Ascending aorta (tissue), 2 donors: Measurements from ENCODE around the gene CCDC197. TPM values are rescaled to one million over a fixed set of nuclear protein-coding genes. Genes with fewer than 3 reads are reported as not detected.

ENCODE experiments used
- DNase-seq, 2 donors: peaks; one replicate each; pipeline ENCODE4 v3.0.0-alpha.2; 2019; ENCODE audit warnings: low spot score in 2 of 2
- H3K27ac ChIP-seq, 2 donors: fragments of 200-600 bp; sonication (generic); one replicate each; pipeline ENCODE4 v1.5.1; 2016 to 2017; ENCODE audit warnings: mild to moderate bottlenecking in 1 of 2
- H3K27me3 ChIP-seq: fragments of 200-600 bp; sonication (generic); one replicate; pipeline ENCODE4 v1.5.1; 2017
- H3K36me3 ChIP-seq, 2 donors: fragments of 200-600 bp; sonication (generic); one replicate each; pipeline ENCODE4 v1.5.1; 2016
- H3K4me1 ChIP-seq, 2 donors: fragments of 200-600 bp; sonication (generic); one replicate each; pipeline ENCODE4 v1.5.1; 2016 to 2017; ENCODE audit warnings: mild to moderate bottlenecking in 1 of 2
- H3K4me3 ChIP-seq, 2 donors: fragments of 200-600 bp; sonication (generic); one replicate each; pipeline ENCODE4 v1.5.1; 2016 to 2017; ENCODE audit warnings: mild to moderate bottlenecking in 1 of 2
- H3K9me3 ChIP-seq, 2 donors: fragments of 200-600 bp; sonication (generic); one replicate each; pipeline ENCODE4 v1.5.1; 2016
- intact Hi-C: fragments of 100-400 bp; cut with DNase I; formaldehyde crosslinking; loops from one replicate; pipeline ENCODE4 v1.15.1; 2023
- total RNA-seq: library from RNA; depleted of rRNA; stranded (reverse); fragments of >200 nt; gene quantifications from one replicate; pipeline ENCODE4 v1.1.0, GENCODE V29; 2016
- TF ChIP-seq, protein P1 (sequence below), 3 experiments: fragments of 200-600 bp in 2 of 3; fragments of 450-650 bp in 1 of 3; sonication (generic) in 2 of 3; IDR thresholded peaks; one replicate each; pipeline ENCODE4 v1.5.1; 2016 to 2019; ENCODE audit warnings: antibody characterized with exemption in 3 of 3, mild to moderate bottlenecking in 1 of 3, moderate library complexity in 1 of 3

The CCDC197 gene
- not detected for total RNA-seq

GRCh38 chr14:93997082-93997481 is at the start of gene CCDC197:
CCDC197 (plus strand) TSS chr14:93997301; CDS start chr14:93998132, 831 bp downstream.
- Histone ChIP-seq H3K27me3 (no peaks in the 10 kb centered on the region), H3K4me3 (peak within 1 kb of the TSS; percentile 9 to 55), H3K9me3 (no peaks in the 10 kb centered on the region), H3K4me1 (peaks cover 9 to 30% of the 10 kb centered on the region in 2 donors), H3K27ac (peak within 1 kb of the TSS; percentile 96 to 97), H3K36me3 (no peaks in the 10 kb centered on the region)
- DNase-seq, result no peak
- intact Hi-C loops, result no loop called here
- TF ChIP-seq, protein P1, sequence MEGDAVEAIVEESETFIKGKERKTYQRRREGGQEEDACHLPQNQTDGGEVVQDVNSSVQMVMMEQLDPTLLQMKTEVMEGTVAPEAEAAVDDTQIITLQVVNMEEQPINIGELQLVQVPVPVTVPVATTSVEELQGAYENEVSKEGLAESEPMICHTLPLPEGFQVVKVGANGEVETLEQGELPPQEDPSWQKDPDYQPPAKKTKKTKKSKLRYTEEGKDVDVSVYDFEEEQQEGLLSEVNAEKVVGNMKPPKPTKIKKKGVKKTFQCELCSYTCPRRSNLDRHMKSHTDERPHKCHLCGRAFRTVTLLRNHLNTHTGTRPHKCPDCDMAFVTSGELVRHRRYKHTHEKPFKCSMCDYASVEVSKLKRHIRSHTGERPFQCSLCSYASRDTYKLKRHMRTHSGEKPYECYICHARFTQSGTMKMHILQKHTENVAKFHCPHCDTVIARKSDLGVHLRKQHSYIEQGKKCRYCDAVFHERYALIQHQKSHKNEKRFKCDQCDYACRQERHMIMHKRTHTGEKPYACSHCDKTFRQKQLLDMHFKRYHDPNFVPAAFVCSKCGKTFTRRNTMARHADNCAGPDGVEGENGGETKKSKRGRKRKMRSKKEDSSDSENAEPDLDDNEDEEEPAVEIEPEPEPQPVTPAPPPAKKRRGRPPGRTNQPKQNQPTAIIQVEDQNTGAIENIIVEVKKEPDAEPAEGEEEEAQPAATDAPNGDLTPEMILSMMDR (IDR thresholded peaks at IDR 0.05), result no peak

- TF ChIP-seq, protein P1 (IDR thresholded peaks at IDR 0.05), result no peak
- DNase-seq, result no peak
- intact Hi-C loops, result no loop called here
- H3K9me3 ChIP-seq, result no peaks in the 10 kb centered on the region
- H3K27ac ChIP-seq, result peak overlapping the region in 1 of 2 donors; percentile 57
- H3K36me3 ChIP-seq, result peaks cover 76 to 82% of the 10 kb centered on the region in 2 donors
- H3K4me3 ChIP-seq, result no peak overlapping the region
- peaks cover 0 to 6% of the 10 kb centered on the region in 2 donors for H3K4me1 ChIP-seq
- H3K27me3 ChIP-seq, result no peaks in the 10 kb centered on the region
Observed at GRCh38 chr14:93949511-93950075, 47.5 kb upstream of the CCDC197 start.

DNA sequence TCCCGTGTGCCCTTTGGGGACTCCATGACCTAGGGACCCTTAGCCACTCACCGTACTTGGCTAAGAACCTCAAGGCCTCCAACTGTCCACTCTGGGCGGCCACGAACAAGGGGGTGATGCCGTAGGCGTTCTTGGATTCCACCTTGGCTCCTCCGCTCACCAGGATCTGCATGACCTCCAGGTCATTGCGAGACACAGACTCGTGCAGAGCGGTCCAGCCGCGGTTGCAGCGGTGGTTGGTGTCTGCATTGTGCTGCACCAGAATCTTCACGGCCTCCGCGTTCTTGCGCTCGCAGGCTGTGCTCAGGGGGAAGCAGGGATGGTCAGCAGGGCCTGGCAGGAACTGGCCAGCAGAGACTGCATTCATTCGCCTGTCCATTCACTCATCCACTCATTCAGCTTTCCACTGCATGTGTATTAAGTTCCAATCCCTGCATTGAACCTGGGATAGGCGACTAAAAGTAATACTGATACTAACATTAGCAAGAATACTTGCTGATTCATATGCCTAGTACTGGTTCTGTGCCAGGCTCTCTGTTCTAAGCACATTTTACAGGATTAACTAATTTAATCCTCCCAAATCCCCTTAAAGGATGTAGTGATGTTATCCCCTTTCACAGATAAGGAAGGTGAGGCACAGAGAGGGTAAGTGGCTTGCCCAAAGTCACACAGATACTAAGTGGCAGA is 46.0 kb upstream of the CCDC197 start:
- no peak overlapping the region for H3K4me3 ChIP-seq
- TF ChIP-seq, protein P1 (IDR thresholded peaks at IDR 0.05), result no peak
- intact Hi-C loops, result no loop called here
- peaks cover 62 to 72% of the 10 kb centered on the region in 2 donors for H3K36me3 ChIP-seq
- H3K27me3 ChIP-seq, result no peaks in the 10 kb centered on the region
- peaks cover under 1 to 11% of the 10 kb centered on the region in 2 donors for H3K4me1 ChIP-seq
- no peak for DNase-seq
- no peaks in the 10 kb centered on the region for H3K9me3 ChIP-seq
- peak overlapping the region in 1 of 2 donors; percentile 24 for H3K27ac ChIP-seq

DNA sequence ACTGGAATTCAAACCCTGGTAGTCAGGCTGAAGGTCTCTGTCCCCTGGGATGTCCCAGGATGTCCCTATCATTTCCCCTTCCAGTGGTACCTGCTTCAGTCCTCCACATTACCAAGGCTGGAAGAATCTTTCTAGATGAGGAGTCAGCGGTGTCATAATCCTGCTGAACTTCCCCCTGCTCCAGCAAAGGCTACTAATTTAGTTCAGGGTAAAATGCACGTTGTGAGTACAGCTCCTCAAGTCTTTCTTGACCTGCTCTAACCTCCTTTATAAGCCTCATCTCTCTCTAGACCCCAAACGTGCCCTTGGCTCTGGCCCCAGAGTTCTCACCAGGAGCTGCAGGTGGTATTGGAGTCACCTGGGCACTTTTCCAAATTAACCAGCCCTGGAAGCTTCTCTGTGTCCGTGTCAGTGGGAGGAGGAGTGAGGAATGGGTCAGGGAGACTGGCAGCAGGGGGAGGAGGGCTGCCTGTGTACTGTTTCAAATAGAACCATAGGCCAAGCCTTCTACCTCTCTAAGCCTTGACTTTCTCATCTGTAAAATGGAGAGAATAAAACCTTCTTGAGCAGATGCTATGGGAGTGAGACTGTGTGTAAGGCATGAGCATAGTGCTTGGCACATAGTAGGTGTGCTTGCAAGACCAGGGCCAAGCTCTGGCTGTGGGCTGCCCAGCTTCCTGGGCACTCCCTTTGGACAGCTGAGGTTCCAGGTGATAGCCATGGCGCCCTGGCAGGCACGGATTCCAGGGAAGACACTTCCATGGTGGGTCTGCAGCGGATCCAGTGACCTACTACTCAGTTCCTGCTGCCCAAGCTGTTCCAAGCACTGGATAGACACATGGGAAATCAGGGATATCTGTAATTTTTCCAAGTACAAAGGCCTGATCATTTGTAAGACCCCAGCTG is 45.2 kb upstream of the CCDC197 start:
- no peak overlapping the region for H3K4me3 ChIP-seq
- DNase-seq, result no peak
- H3K27ac ChIP-seq, result peak overlapping the region; percentile 20 to 24
- TF ChIP-seq, protein P1 (IDR thresholded peaks at IDR 0.05), result no peak
- intact Hi-C loops, result no loop called here
- no peaks in the 10 kb centered on the region for H3K27me3 ChIP-seq
- peaks cover 6 to 18% of the 10 kb centered on the region in 2 donors for H3K4me1 ChIP-seq
- H3K36me3 ChIP-seq, result peaks cover 55 to 64% of the 10 kb centered on the region in 2 donors
- no peaks in the 10 kb centered on the region for H3K9me3 ChIP-seq

GRCh38 chr14:93952829-93953228 is 44.3 kb upstream of the CCDC197 start:
- Histone ChIP-seq H3K27me3 (no peaks in the 10 kb centered on the region), H3K27ac (no peak overlapping the region), H3K4me1 (peaks cover 6 to 26% of the 10 kb centered on the region in 2 donors), H3K9me3 (no peaks in the 10 kb centered on the region), H3K36me3 (peaks cover 47 to 58% of the 10 kb centered on the region in 2 donors), H3K4me3 (no peak overlapping the region)
- DNase-seq, result no peak
- TF ChIP-seq, protein P1 (IDR thresholded peaks at IDR 0.05), result no peak
- intact Hi-C loops, result no loop called here
